Measurements from ENCODE around the gene TNIK.

TNIK gene

DNA sequence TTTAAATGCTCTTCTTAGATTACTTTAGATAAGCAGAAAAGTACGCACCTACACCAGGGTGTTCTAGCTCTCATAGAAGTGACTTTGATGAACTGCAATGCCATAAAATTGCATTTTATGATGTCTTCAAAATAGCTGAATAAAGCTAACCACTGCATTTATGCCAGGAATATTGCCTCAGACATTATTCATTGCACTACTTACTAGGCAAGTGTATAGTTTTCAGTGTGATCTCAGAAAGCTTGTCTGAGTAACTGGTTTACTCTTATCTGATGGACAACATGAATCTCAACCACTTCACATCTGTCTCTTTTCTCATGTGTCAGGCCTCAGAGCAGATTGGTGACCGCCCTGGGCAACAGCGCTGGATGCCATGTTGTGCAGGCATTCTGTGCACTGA is 314.4 kb downstream of the TNIK start:
- H3K4me3 ChIP-seq (ENCODE audit: low read depth, low read length) = no peak overlapping the region
- TF ChIP-seq, protein P1, sequence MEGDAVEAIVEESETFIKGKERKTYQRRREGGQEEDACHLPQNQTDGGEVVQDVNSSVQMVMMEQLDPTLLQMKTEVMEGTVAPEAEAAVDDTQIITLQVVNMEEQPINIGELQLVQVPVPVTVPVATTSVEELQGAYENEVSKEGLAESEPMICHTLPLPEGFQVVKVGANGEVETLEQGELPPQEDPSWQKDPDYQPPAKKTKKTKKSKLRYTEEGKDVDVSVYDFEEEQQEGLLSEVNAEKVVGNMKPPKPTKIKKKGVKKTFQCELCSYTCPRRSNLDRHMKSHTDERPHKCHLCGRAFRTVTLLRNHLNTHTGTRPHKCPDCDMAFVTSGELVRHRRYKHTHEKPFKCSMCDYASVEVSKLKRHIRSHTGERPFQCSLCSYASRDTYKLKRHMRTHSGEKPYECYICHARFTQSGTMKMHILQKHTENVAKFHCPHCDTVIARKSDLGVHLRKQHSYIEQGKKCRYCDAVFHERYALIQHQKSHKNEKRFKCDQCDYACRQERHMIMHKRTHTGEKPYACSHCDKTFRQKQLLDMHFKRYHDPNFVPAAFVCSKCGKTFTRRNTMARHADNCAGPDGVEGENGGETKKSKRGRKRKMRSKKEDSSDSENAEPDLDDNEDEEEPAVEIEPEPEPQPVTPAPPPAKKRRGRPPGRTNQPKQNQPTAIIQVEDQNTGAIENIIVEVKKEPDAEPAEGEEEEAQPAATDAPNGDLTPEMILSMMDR (IDR thresholded peaks at IDR 0.05; ENCODE audit: low read depth, low read length) = no peak
- no peak for TF ChIP-seq MYC (IDR thresholded peaks at IDR 0.05; ENCODE audit: low read depth, low read length)
- no peak for TF ChIP-seq POLR2A (IDR thresholded peaks at IDR 0.05; ENCODE audit: extremely low read depth, insufficient read length)
- no peak for TF ChIP-seq MAX (IDR thresholded peaks at IDR 0.05; ENCODE audit: low read depth, low read length)
- DNase-seq (ENCODE audit: low read depth) = no peak

DNA sequence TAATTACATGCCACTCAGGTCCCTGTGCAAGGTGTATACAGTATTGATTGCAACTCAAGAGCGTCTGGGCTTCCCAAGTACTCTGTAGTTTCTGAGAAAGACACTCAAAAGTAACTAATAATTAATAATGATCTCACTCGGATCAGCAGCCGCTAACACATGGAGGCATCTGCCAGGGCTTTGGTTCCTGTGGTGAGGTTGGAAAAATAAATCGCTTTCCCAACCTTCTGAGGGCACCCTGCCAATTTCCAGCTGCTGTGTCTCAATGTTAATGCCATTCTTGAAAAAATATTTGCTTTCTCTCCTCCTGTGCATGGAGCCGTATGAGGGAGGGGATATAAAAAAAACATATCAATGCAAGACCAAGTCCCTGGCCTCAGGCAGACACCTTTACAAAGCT is 317.2 kb downstream of the TNIK start:
- no peak overlapping the region for H3K4me3 ChIP-seq (ENCODE audit: low read depth, low read length)
- TF ChIP-seq, protein P1 (IDR thresholded peaks at IDR 0.05; ENCODE audit: low read depth, low read length) = no peak
- TF ChIP-seq POLR2A (IDR thresholded peaks at IDR 0.05; ENCODE audit: extremely low read depth, insufficient read length) (no peak), MYC (IDR thresholded peaks at IDR 0.05; ENCODE audit: low read depth, low read length) (no peak), MAX (IDR thresholded peaks at IDR 0.05; ENCODE audit: low read depth, low read length) (no peak)
- DNase-seq (ENCODE audit: low read depth) = no peak

GRCh38 chr3:171140246-171140645 is 320.0 kb downstream of the TNIK start:
- TF ChIP-seq MAX (IDR thresholded peaks at IDR 0.05; ENCODE audit: low read depth, low read length) (no peak), MYC (IDR thresholded peaks at IDR 0.05; ENCODE audit: low read depth, low read length) (no peak), POLR2A (IDR thresholded peaks at IDR 0.05; ENCODE audit: extremely low read depth, insufficient read length) (no peak)
- TF ChIP-seq, protein P1 (IDR thresholded peaks at IDR 0.05; ENCODE audit: low read depth, low read length) = no peak
- no peak overlapping the region for H3K4me3 ChIP-seq (ENCODE audit: low read depth, low read length)
- no peak for DNase-seq (ENCODE audit: low read depth)

DNA sequence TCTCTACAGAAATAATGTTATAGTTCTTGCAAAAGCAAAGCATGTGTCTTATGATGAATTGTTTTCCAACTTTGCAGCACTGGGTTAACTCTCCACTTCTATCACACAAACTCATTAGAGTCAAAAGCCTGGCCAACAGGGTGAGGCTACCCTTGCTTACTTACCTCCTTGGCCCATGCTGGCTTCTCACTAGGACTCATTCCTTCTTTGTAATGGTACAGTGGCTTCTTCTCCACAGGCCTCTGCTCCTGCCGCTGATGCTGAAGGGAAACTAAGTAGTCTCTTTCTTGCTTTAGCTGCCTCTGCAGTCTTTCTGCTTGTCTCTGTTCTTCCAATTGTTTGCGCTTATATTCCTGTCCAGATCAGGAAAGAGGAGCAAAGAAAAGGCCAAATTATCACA is 322.2 kb downstream of the TNIK start:
- DNase-seq (ENCODE audit: low read depth) = no peak
- H3K4me3 ChIP-seq (ENCODE audit: low read depth, low read length) = no peak overlapping the region
- TF ChIP-seq, protein P1 (IDR thresholded peaks at IDR 0.05; ENCODE audit: low read depth, low read length) = no peak
- no peak for TF ChIP-seq MYC (IDR thresholded peaks at IDR 0.05; ENCODE audit: low read depth, low read length)
- TF ChIP-seq POLR2A (IDR thresholded peaks at IDR 0.05; ENCODE audit: extremely low read depth, insufficient read length) = no peak
- no peak for TF ChIP-seq MAX (IDR thresholded peaks at IDR 0.05; ENCODE audit: low read depth, low read length)

DNA sequence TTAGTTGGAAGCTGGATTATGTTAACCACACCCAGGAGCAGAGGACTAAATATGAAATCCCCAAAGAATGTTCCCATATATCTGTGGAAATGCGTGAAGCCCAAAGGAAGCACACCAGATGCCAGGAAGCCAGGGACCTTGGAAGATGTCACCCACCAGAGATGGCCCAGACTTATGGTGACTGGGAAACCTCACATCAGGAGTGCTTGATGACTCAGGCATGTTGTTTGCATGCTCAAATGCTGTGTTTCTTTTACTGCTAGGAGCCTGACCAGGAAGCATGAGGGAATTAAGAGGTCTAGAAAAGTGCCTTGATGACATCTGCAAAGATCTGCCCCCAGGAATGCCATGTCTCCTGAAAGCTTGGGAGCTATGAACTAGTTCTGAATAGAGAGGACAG is 324.7 kb downstream of the TNIK start:
- no peak for TF ChIP-seq MYC (IDR thresholded peaks at IDR 0.05; ENCODE audit: low read depth, low read length)
- no peak for TF ChIP-seq MAX (IDR thresholded peaks at IDR 0.05; ENCODE audit: low read depth, low read length)
- TF ChIP-seq, protein P1 (IDR thresholded peaks at IDR 0.05; ENCODE audit: low read depth, low read length) = no peak
- no peak for TF ChIP-seq POLR2A (IDR thresholded peaks at IDR 0.05; ENCODE audit: extremely low read depth, insufficient read length)
- no peak overlapping the region for H3K4me3 ChIP-seq (ENCODE audit: low read depth, low read length)
- no peak for DNase-seq (ENCODE audit: low read depth)

Measured in NB4 (cell line).